ENCODE data around the gene VSTM2L. TPM values are rescaled to one million over a fixed set of nuclear protein-coding genes. Genes with fewer than 3 reads are reported as not detected.

VSTM2L gene
- total and polyA plus RNA-seq, 4 donors = 8.0 to 71.6 (median 31.4) TPM

DNA sequence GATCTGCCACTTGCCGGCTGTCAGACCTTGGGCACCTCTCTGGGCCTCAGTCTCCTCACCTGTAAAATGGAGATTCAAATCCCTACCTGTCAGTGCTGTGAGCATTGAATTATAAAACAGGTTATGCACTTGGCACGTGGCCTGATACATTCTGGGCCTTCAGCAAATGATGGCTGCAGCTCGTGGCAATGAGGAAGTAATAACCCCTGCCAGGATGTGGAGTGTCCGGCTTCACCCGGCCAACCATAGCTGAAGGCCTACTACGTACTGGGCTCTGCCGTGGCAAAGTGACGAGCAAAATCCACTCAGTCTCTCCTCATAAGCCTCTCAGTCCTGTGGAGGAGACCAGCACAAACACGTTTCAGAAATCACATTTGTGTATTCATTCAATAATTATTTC lies 10.9 kb upstream of the VSTM2L start:
- Histone ChIP-seq H3K4me1 (ENCODE audit: control insufficient read depth in 5 of 5, insufficient read depth in 5 of 5, low read length in 5 of 5) (peaks cover 0 to 29% (median 0%) of the 10 kb centered on the region in 5 donors), H3K9me3 (ENCODE audit: control insufficient read depth in 4 of 4, insufficient read depth in 3 of 4, low read length in 3 of 4) (no peaks in the 10 kb centered on the region), H3K27ac (ENCODE audit: low read depth in 1 of 2, low read length in 1 of 2) (no peak overlapping the region), H3K27me3 (ENCODE audit: control insufficient read depth in 3 of 3, insufficient read depth in 3 of 3, low read length in 2 of 3) (no peaks in the 10 kb centered on the region), H3K36me3 (ENCODE audit: control insufficient read depth in 4 of 4, insufficient read depth in 4 of 4, low read length in 4 of 4) (no peaks in the 10 kb centered on the region), H3K9ac (ENCODE audit: insufficient read depth in 1 of 2, low read length in 2 of 2) (no peak overlapping the region), H3K4me3 (no peak overlapping the region)
- 46 to 51% methylated on average over 9 of the region's 9 CpGs for WGBS, 2 donors
- ATAC-seq (ENCODE audit: insufficient read depth, low FRiP score) = no peak
- no peak for DNase-seq
- TF ChIP-seq, protein P1, sequence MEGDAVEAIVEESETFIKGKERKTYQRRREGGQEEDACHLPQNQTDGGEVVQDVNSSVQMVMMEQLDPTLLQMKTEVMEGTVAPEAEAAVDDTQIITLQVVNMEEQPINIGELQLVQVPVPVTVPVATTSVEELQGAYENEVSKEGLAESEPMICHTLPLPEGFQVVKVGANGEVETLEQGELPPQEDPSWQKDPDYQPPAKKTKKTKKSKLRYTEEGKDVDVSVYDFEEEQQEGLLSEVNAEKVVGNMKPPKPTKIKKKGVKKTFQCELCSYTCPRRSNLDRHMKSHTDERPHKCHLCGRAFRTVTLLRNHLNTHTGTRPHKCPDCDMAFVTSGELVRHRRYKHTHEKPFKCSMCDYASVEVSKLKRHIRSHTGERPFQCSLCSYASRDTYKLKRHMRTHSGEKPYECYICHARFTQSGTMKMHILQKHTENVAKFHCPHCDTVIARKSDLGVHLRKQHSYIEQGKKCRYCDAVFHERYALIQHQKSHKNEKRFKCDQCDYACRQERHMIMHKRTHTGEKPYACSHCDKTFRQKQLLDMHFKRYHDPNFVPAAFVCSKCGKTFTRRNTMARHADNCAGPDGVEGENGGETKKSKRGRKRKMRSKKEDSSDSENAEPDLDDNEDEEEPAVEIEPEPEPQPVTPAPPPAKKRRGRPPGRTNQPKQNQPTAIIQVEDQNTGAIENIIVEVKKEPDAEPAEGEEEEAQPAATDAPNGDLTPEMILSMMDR (IDR thresholded peaks at IDR 0.05; ENCODE audit: control extremely low read depth, extremely low read depth) = no peak

DNA sequence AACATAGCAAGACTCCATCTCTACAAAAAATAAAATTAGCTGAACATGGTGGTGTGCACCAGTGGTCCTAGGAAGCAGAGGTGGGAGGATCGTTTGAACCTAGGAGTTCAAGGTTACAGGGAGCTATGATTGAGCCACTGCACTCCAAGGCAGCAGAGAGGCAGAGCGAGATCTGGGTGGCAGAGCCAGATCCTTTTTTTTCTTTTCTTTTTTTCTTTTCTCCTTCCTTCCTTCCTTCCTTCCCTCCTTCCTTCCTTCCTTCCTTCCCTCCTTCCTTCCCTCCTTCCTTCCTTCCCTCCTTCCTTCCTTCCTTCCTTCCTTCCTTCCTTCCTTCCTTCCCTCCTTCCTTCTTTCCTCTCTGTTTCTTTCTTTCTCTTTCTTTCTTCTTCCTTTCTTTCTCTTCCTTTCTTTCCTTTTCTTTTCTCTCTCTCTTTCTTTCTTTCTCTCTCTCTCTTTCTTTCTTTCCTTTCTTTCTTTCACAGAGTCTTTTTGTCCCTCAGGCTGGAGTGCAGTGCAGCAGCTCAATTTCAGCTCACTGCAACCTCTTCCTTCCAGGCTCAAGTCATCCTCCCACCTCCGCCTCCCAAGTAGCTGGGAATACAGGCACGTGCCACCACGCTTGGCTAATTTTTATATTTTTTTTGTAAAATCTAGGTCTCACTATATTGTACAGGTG lies 9.2 kb upstream of the VSTM2L start:
- 88 to 89% methylated on average over 5 of the region's 5 CpGs for WGBS, 2 donors
- no peak for ATAC-seq (ENCODE audit: insufficient read depth, low FRiP score)
- Histone ChIP-seq H3K27me3 (ENCODE audit: control insufficient read depth in 3 of 3, insufficient read depth in 3 of 3, low read length in 2 of 3) (no peaks in the 10 kb centered on the region), H3K9me3 (ENCODE audit: control insufficient read depth in 4 of 4, insufficient read depth in 3 of 4, low read length in 3 of 4) (no peaks in the 10 kb centered on the region), H3K27ac (ENCODE audit: low read depth in 1 of 2, low read length in 1 of 2) (no peak overlapping the region), H3K4me1 (ENCODE audit: control insufficient read depth in 5 of 5, insufficient read depth in 5 of 5, low read length in 5 of 5) (peaks cover 0 to 40% (median 0%) of the 10 kb centered on the region in 5 donors), H3K4me3 (no peak overlapping the region), H3K36me3 (ENCODE audit: control insufficient read depth in 4 of 4, insufficient read depth in 4 of 4, low read length in 4 of 4) (no peaks in the 10 kb centered on the region), H3K9ac (ENCODE audit: insufficient read depth in 1 of 2, low read length in 2 of 2) (no peak overlapping the region)
- TF ChIP-seq, protein P1 (IDR thresholded peaks at IDR 0.05; ENCODE audit: control extremely low read depth, extremely low read depth) = no peak
- DNase-seq = no peak

DNA sequence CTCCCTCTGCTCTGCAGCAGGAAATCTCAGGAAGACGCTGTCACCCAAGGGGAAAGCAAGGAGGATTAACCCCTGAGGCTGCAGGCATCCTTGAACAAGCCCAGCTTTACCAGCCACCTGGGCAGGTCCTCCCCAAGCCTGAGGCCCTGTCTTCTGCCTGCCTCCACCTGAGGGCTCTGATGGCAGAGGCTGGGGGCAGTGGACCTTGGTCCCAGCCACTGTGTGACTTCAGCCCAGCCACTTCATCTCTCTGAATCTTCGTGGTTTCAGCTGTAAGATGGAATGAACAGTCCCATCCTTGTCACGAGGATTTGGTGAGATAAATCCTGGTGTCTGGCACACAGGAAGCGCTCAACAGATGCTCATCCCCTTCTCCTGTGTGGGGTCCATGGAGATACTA lies 8.5 kb upstream of the VSTM2L start:
- 81% methylated on average over 4 of the region's 4 CpGs for WGBS, 2 donors
- no peaks in the 10 kb centered on the region for H3K36me3 ChIP-seq (ENCODE audit: control insufficient read depth in 4 of 4, insufficient read depth in 4 of 4, low read length in 4 of 4)
- ATAC-seq (ENCODE audit: insufficient read depth, low FRiP score) = no peak
- H3K27ac ChIP-seq (ENCODE audit: low read depth in 1 of 2, low read length in 1 of 2) = no peak overlapping the region
- TF ChIP-seq, protein P1 (IDR thresholded peaks at IDR 0.05; ENCODE audit: control extremely low read depth, extremely low read depth) = no peak
- no peak for DNase-seq
- H3K9me3 ChIP-seq (ENCODE audit: control insufficient read depth in 4 of 4, insufficient read depth in 3 of 4, low read length in 3 of 4) = no peaks in the 10 kb centered on the region
- H3K4me1 ChIP-seq (ENCODE audit: control insufficient read depth in 5 of 5, insufficient read depth in 5 of 5, low read length in 5 of 5) = peaks cover 0 to 45% (median 0%) of the 10 kb centered on the region in 5 donors
- no peak overlapping the region for H3K9ac ChIP-seq (ENCODE audit: insufficient read depth in 1 of 2, low read length in 2 of 2)
- H3K27me3 ChIP-seq (ENCODE audit: control insufficient read depth in 3 of 3, insufficient read depth in 3 of 3, low read length in 2 of 3) = no peaks in the 10 kb centered on the region
- H3K4me3 ChIP-seq = no peak overlapping the region

DNA sequence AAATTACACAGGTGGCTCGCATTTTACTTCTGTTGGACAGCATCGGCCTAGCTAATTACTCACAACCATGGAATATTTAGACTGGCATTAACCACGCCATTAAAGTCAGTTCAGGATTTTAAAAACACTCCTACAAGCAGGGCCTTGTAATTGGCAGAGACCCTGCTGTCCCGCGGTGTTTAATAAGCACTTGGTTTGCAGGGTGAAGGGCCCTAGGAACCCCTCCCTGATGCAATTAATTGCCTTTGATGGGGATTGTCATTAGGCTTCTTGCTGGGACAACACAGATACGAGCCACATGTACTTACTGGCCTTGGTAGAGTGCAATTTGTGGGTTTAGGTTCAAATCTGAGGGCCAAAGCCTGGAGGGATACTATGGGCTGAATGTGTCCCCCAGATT lies 7.8 kb upstream of the VSTM2L start:
- ATAC-seq (ENCODE audit: insufficient read depth, low FRiP score) (no peak), DNase-seq (no peak)
- H3K9ac ChIP-seq (ENCODE audit: insufficient read depth in 1 of 2, low read length in 2 of 2) = no peak overlapping the region
- H3K27ac ChIP-seq (ENCODE audit: low read depth in 1 of 2, low read length in 1 of 2) = no peak overlapping the region
- TF ChIP-seq, protein P1 (IDR thresholded peaks at IDR 0.05; ENCODE audit: control extremely low read depth, extremely low read depth) = no peak
- WGBS, 2 donors = 87 to 92% methylated on average over 6 of the region's 6 CpGs
- no peaks in the 10 kb centered on the region for H3K36me3 ChIP-seq (ENCODE audit: control insufficient read depth in 4 of 4, insufficient read depth in 4 of 4, low read length in 4 of 4)
- no peaks in the 10 kb centered on the region for H3K27me3 ChIP-seq (ENCODE audit: control insufficient read depth in 3 of 3, insufficient read depth in 3 of 3, low read length in 2 of 3)
- no peak overlapping the region for H3K4me3 ChIP-seq
- H3K4me1 ChIP-seq (ENCODE audit: control insufficient read depth in 5 of 5, insufficient read depth in 5 of 5, low read length in 5 of 5) = peaks cover 0 to 45% (median 0%) of the 10 kb centered on the region in 5 donors
- H3K9me3 ChIP-seq (ENCODE audit: control insufficient read depth in 4 of 4, insufficient read depth in 3 of 4, low read length in 3 of 4) = no peaks in the 10 kb centered on the region
